Placental epithelial cell (primary cell): Measurements from ENCODE around the gene RNF20. TPM values are rescaled to one million over a fixed set of nuclear protein-coding genes. Genes with fewer than 3 reads are reported as not detected.

Experiments
- small RNA-seq: library from RNA; depleted of rRNA; stranded (forward); fragments of <200 nt; gene quantifications from one replicate; pipeline ENCODE3, GENCODE V24; 2012
- total RNA-seq: library from RNA; depleted of rRNA; stranded (reverse); fragments of >200 nt; gene quantifications from 2 replicates; pipeline ENCODE4 v1.2.3, GENCODE V29; 2012

Gene RNF20
- 20.6 and 23.9 TPM in 2 replicates for total RNA-seq

GRCh38 chr9:101533334-101534204, at the start of gene RNF20:
RNF20 (plus strand) TSS chr9:101533853; CDS start chr9:101535424, 1,571 bp downstream.

GRCh38 chr9:101594796-101595195, 61.1 kb downstream of the RNF20 start, which contains the start of gene PPP3R2:
PPP3R2 (minus strand) TSS chr9:101594969; CDS start chr9:101594921, 48 bp downstream.

Small RNA genes within 50 kb of the gene (small RNA-seq; reads per million reads assigned to genes)
- not detected for gene AL353621.1

Other genes with a start within 250 kb of the RNF20 start
- gene BAAT, start 148.8 kb upstream of the RNF20 start, total RNA-seq = not detected in 2 replicates
- gene MRPL50, start 135.2 kb upstream of the RNF20 start, total RNA-seq = 8.2 and 9.5 TPM in 2 replicates
- 18.8 and 20.0 TPM in 2 replicates for gene ZNF189, start 135.0 kb upstream of the RNF20 start, total RNA-seq
- gene ALDOB, start 98.1 kb upstream of the RNF20 start, total RNA-seq = not detected in 2 replicates
- not detected in 2 replicates for gene PPP3R2, start 61.1 kb downstream of the RNF20 start, total RNA-seq
- gene GRIN3A, start 204.8 kb downstream of the RNF20 start, total RNA-seq = not detected in 2 replicates